GM12872 (cell line): ENCODE results near the gene CA9.

ENCODE experiments used
- CTCF ChIP-seq: IDR thresholded peaks from 3 replicates; pipeline ENCODE4 v1.5.1; 2011; ENCODE audit warnings: low read depth, mild to moderate bottlenecking, low read length, moderate library complexity; ENCODE audit not compliant: insufficient read depth

The CA9 gene

DNA sequence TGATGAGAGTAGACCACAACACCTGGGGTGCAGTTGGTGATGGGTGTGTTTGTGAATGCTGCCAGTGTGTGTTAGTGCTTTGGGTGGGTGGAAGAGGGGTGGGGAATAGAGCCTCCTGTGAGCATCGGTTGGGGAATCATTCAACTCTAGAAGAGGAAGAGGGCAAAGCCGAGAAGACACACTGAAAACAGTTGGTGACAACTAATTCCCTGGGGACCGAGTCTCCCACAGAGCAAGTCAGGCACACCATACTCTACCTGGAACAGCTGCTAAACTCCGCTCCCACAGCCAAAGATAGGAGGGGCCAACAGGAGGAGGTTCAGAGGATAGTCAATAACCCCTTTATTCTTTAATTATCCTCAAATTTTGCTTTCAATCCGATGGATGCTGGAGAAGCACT, 7.2 kb upstream of the CA9 start:
- TF ChIP-seq CTCF, result no peak

DNA sequence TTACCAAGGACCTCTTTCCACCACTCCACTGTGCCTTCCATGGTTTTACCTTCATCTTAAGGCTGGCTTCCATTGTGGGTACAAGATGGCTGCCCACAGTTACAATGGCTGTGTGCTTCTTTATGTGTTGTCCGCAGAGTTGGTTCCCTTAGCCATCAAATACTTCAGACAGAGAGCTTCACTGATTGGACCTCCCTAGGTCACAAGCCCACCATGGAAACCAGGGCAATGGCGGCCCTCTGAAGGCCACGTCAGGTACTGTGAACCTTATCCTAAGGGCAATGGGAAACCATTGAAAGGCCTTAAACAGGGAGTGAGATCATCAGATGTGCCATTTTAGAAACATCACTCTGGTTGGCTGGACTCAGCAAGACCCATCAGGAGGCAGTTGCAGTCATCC, 5.8 kb upstream of the CA9 start:
- TF ChIP-seq CTCF, result no peak

DNA sequence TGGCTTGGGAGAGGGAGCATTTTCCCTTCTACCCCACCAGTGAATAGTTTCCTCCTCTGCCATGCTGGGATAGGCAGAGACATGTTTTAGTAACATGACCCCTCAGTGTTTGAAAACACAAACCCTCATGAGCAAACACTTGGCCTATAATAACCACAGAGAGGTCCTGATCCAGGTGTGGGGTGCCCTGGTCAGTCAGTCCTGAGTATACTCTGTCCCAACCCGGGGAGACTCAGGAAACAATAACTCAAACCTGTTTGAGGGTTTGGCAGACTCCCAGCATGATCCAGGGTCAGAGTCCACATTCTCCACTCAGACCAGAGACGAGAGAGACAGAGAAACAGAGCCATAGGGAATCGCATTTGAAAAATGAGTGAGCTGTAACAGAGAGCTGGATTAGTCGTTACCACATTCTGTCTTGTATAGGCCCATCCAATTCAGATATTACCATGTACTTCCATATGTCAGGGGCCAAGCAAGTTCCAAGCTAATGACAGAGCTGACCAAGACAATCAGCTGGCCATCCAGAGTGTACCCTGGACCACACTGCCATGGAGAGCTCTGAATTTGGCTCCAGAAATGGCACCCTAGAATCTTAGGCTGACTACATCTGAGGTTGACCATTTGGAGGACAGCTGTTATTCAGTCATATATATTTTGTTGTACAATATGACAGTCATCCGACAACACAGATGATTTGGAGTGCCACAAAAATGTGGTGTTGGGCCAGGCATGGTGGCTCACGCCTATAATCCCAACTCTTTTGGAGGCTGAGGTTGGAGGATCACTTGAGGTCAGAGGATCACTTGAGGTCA, 4.2 kb upstream of the CA9 start:
- TF ChIP-seq CTCF, result no peak

GRCh38 chr9:35674025-35674361, 265 bp downstream of the CA9 start:
- TF ChIP-seq CTCF, result no peak

DNA sequence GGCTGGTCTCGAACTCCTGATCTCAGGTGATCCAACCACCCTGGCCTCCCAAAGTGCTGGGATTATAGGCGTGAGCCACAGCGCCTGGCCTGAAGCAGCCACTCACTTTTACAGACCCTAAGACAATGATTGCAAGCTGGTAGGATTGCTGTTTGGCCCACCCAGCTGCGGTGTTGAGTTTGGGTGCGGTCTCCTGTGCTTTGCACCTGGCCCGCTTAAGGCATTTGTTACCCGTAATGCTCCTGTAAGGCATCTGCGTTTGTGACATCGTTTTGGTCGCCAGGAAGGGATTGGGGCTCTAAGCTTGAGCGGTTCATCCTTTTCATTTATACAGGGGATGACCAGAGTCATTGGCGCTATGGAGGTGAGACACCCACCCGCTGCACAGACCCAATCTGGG, 1.5 kb downstream of the CA9 start:
- no peak for TF ChIP-seq CTCF

DNA sequence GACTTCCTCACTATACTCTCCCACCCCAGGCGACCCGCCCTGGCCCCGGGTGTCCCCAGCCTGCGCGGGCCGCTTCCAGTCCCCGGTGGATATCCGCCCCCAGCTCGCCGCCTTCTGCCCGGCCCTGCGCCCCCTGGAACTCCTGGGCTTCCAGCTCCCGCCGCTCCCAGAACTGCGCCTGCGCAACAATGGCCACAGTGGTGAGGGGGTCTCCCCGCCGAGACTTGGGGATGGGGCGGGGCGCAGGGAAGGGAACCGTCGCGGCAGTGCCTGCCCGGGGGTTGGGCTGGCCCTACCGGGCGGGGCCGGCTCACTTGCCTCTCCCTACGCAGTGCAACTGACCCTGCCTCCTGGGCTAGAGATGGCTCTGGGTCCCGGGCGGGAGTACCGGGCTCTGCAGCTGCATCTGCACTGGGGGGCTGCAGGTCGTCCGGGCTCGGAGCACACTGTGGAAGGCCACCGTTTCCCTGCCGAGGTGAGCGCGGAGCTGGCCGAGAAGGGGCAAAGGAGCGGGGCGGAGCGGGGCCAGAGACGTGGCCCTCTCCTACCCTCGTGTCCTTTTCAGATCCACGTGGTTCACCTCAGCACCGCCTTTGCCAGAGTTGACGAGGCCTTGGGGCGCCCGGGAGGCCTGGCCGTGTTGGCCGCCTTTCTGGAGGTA, 2.1 kb downstream of the CA9 start:
- TF ChIP-seq CTCF, result no peak

GRCh38 chr9:35679091-35679490, 5.4 kb downstream of the CA9 start:
- no peak for TF ChIP-seq CTCF
